Measurements from ENCODE around the gene ANTXR1.

ANTXR1 gene

GRCh38 chr2:69023236-69023635, 10.3 kb downstream of the ANTXR1 start:
- no peak for ATAC-seq

GRCh38 chr2:69026026-69026425, 13.0 kb downstream of the ANTXR1 start:
- ATAC-seq = no peak
- TF ChIP-seq POU6F1 (CRISPR knock-in tag; IDR thresholded peaks at IDR 0.05; ENCODE audit: borderline replicate concordance, low read depth) (no peak), CSDC2 (CRISPR knock-in tag; IDR thresholded peaks at IDR 0.05) (no peak), GLIS3 (CRISPR knock-in tag; IDR thresholded peaks at IDR 0.05) (no peak), OSR1 (CRISPR knock-in tag; IDR thresholded peaks at IDR 0.05) (no peak), PATZ1 (CRISPR knock-in tag; IDR thresholded peaks at IDR 0.05; ENCODE audit: borderline replicate concordance) (no peak), ZNF70 (CRISPR knock-in tag; IDR thresholded peaks at IDR 0.05) (no peak), ISL1 (CRISPR knock-in tag; IDR thresholded peaks at IDR 0.05) (no peak), ZFP3 (CRISPR knock-in tag; IDR thresholded peaks at IDR 0.05) (no peak), ARNTL (CRISPR knock-in tag; IDR thresholded peaks at IDR 0.05; ENCODE audit: borderline replicate concordance, low read depth) (no peak), ESRRG (CRISPR knock-in tag; IDR thresholded peaks at IDR 0.05) (no peak), ZFP30 (CRISPR knock-in tag; IDR thresholded peaks at IDR 0.05) (no peak), PPARA (CRISPR knock-in tag; IDR thresholded peaks at IDR 0.05; ENCODE audit: borderline replicate concordance) (no peak), TSHZ2 (CRISPR knock-in tag; IDR thresholded peaks at IDR 0.05) (no peak), BACH2 (CRISPR knock-in tag; IDR thresholded peaks at IDR 0.05; ENCODE audit: borderline replicate concordance) (no peak), SNAI2 (CRISPR knock-in tag; IDR thresholded peaks at IDR 0.05) (no peak), CSRNP3 (CRISPR knock-in tag; IDR thresholded peaks at IDR 0.05) (no peak), ZC3H10 (CRISPR knock-in tag; IDR thresholded peaks at IDR 0.05) (no peak)

More at GRCh38 chr2:69023236-69023635, 10.3 kb downstream of the ANTXR1 start:
- TF ChIP-seq ZNF70 (CRISPR knock-in tag; IDR thresholded peaks at IDR 0.05) = no peak
- no peak for TF ChIP-seq GLIS3 (CRISPR knock-in tag; IDR thresholded peaks at IDR 0.05)
- TF ChIP-seq CSRNP3 (CRISPR knock-in tag; IDR thresholded peaks at IDR 0.05) = no peak
- no peak for TF ChIP-seq TOX (CRISPR knock-in tag; IDR thresholded peaks at IDR 0.05; ENCODE audit: borderline replicate concordance)
- no peak for TF ChIP-seq ZC3H10 (CRISPR knock-in tag; IDR thresholded peaks at IDR 0.05)
- no peak for TF ChIP-seq ZNF565 (CRISPR knock-in tag; conservative IDR thresholded peaks at IDR 0.05; ENCODE audit: low read depth)
- TF ChIP-seq OSR1 (CRISPR knock-in tag; IDR thresholded peaks at IDR 0.05) = no peak
- no peak for TF ChIP-seq PPARA (CRISPR knock-in tag; IDR thresholded peaks at IDR 0.05; ENCODE audit: borderline replicate concordance)

- ATAC-seq = no peak
- TF ChIP-seq PPARA (CRISPR knock-in tag; IDR thresholded peaks at IDR 0.05; ENCODE audit: borderline replicate concordance) = no peak
- TF ChIP-seq ZC3H10 (CRISPR knock-in tag; IDR thresholded peaks at IDR 0.05) = no peak
- TF ChIP-seq GLIS3 (CRISPR knock-in tag; IDR thresholded peaks at IDR 0.05) = no peak
- TF ChIP-seq ZFP30 (CRISPR knock-in tag; IDR thresholded peaks at IDR 0.05) = no peak
- no peak for TF ChIP-seq ISL1 (CRISPR knock-in tag; IDR thresholded peaks at IDR 0.05)
- TF ChIP-seq TCF4 (CRISPR knock-in tag; IDR thresholded peaks at IDR 0.05; ENCODE audit: borderline replicate concordance) = no peak
- no peak for TF ChIP-seq ZNF8 (CRISPR knock-in tag; IDR thresholded peaks at IDR 0.05)
- no peak for TF ChIP-seq BACH2 (CRISPR knock-in tag; IDR thresholded peaks at IDR 0.05; ENCODE audit: borderline replicate concordance)
- TF ChIP-seq PATZ1 (CRISPR knock-in tag; IDR thresholded peaks at IDR 0.05; ENCODE audit: borderline replicate concordance) = no peak
- TF ChIP-seq ZNF565 (CRISPR knock-in tag; conservative IDR thresholded peaks at IDR 0.05; ENCODE audit: low read depth) = no peak
- TF ChIP-seq ZNF70 (CRISPR knock-in tag; IDR thresholded peaks at IDR 0.05) = no peak
- no peak for TF ChIP-seq ZFP3 (CRISPR knock-in tag; IDR thresholded peaks at IDR 0.05)
Measured at GRCh38 chr2:69026691-69027459, 13.9 kb downstream of the ANTXR1 start.
